SK-N-MC (cell line): ENCODE measurements around the gene NLRP8.

Source experiments
- DNase-seq: peaks from one replicate; pipeline ENCODE4 v3.0.0-alpha.2; 2011; ENCODE audit warnings: low read depth, low spot score
- H3K27ac ChIP-seq: fragments of 200-600 bp; sonication (generic); 2 replicates; pipeline ENCODE4 v1.5.1; 2016; ENCODE audit warnings: mixed run types
- H3K36me3 ChIP-seq: fragments of 200-600 bp; sonication (generic); 2 replicates; pipeline ENCODE4 v1.6.1; 2017; ENCODE audit warnings: antibody characterized with exemption, low read length, mixed read lengths; ENCODE audit not compliant: insufficient read depth
- H3K4me3 ChIP-seq: fragments of 200-600 bp; sonication (generic); 2 replicates; pipeline ENCODE4 v1.5.1; 2016
- H3K9ac ChIP-seq: fragments of 200-600 bp; sonication (generic); 2 replicates; pipeline ENCODE4 v1.8.0; 2017; ENCODE audit warnings: mixed run types, mixed read lengths; ENCODE audit not compliant: insufficient read length
- H3K9me3 ChIP-seq: fragments of 200-600 bp; sonication (generic); 2 replicates; pipeline ENCODE4 v1.6.1; 2017; ENCODE audit warnings: low read depth, mild to moderate bottlenecking, antibody characterized with exemption, low read length, moderate library complexity, mixed read lengths
- EZH2 ChIP-seq: fragments of 200-600 bp; sonication (generic); IDR thresholded peaks from one replicate; pipeline ENCODE4 v1.6.1; 2017; ENCODE audit warnings: antibody characterized with exemption
- FOXP2 ChIP-seq: optimal IDR thresholded peaks from 2 replicates; pipeline ENCODE3; 2011; ENCODE audit warnings: mild to moderate bottlenecking, moderate library complexity; ENCODE audit not compliant: insufficient read depth; ENCODE audit errors: extremely low read length, control extremely low read depth
- POLR2AphosphoS5 ChIP-seq: IDR thresholded peaks from 2 replicates; pipeline ENCODE4 v1.6.1; 2012; ENCODE audit warnings: mild to moderate bottlenecking, low read depth, low read length, borderline replicate concordance

NLRP8 gene

DNA sequence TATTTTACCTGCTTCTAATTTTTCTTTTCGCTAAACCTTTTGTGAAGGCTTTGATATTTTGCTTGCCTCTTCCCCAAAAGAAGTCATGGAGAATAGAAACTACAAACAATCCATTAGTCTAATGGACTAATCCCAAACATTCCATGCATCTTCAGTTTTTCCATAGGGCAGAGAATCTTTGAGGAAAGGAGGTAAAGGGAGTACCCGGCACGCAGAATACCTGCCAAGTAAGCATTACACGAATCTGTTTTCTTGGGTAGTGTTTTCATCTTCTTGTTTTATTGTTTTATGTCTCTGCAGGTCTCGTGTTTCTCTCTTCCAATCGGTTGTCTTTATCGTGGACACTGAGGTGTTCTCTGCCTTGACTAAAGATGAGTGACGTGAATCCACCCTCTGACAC, at the start of gene NLRP8:
NLRP8 (plus strand) TSS at position 301 of the 400 bp plus-strand sequence.
- Histone ChIP-seq H3K9me3 (no peaks in the 10 kb centered on the region), H3K36me3 (no peaks in the 10 kb centered on the region), H3K4me3 (no peak within 1 kb of the TSS), H3K9ac (no peak within 1 kb of the TSS), H3K27ac (no peak within 1 kb of the TSS)
- DNase-seq: no peak
- TF ChIP-seq POLR2AphosphoS5 (no peak), EZH2 (no peak), FOXP2 (no peak)

GRCh38 chr19:55898911-55899310, 48.7 kb upstream of the NLRP8 start:
- TF ChIP-seq EZH2: no peak
- no peak for TF ChIP-seq FOXP2
- no peak for TF ChIP-seq POLR2AphosphoS5
- Histone ChIP-seq H3K36me3 (no peaks in the 10 kb centered on the region), H3K9ac (no peak overlapping the region), H3K4me3 (no peak overlapping the region), H3K9me3 (no peaks in the 10 kb centered on the region), H3K27ac (no peak overlapping the region)
- DNase-seq: no peak

GRCh38 chr19:55901369-55902079, 46.1 kb upstream of the NLRP8 start:
- no peak overlapping the region for H3K27ac ChIP-seq
- no peaks in the 10 kb centered on the region for H3K36me3 ChIP-seq
- no peak overlapping the region for H3K4me3 ChIP-seq
- H3K9me3 ChIP-seq: no peaks in the 10 kb centered on the region
- H3K9ac ChIP-seq: no peak overlapping the region
- DNase-seq: no peak
- TF ChIP-seq EZH2: no peak
- TF ChIP-seq FOXP2: no peak
- no peak for TF ChIP-seq POLR2AphosphoS5

DNA sequence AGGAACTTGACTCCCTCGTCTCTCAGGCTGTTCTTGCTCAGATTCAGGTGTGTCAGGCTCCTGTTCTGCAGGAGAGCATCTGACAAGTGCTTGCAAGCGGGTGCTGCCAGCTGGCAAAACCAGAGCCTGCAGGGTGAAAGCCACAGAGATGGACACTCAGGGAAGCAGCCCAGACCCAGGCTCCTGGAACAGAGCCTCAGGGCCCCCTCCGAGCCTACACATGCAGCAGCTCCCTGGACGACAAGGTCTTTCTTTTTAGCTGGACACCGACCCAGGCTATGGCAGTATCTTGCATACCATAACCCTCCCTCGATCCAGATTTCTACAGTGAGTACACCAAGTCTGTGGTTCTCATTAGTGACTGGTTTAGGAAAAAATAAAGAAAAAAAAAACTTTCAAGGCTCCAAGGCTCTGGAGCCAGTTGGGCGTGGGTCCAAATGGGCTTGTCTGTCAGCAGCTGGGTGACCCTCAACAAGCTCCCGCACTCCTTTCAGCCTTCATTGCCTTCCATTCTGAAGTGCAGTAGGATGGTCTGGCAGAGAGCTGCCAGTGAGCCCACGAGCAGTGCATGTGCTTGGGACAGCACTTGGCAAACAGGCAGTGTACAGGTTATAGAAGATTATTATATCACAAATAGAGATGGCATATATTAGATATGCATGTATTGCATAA, 45.4 kb upstream of the NLRP8 start:
- TF ChIP-seq EZH2: no peak
- no peak for TF ChIP-seq FOXP2
- TF ChIP-seq POLR2AphosphoS5: no peak
- no peak for DNase-seq
- Histone ChIP-seq H3K4me3 (no peak overlapping the region), H3K9me3 (no peaks in the 10 kb centered on the region), H3K27ac (no peak overlapping the region), H3K9ac (no peak overlapping the region), H3K36me3 (no peaks in the 10 kb centered on the region)

GRCh38 chr19:55907286-55907685, 40.3 kb upstream of the NLRP8 start:
- Histone ChIP-seq H3K36me3 (no peaks in the 10 kb centered on the region), H3K9me3 (no peaks in the 10 kb centered on the region), H3K27ac (no peak overlapping the region), H3K9ac (no peak overlapping the region), H3K4me3 (no peak overlapping the region)
- DNase-seq: no peak
- no peak for TF ChIP-seq POLR2AphosphoS5
- no peak for TF ChIP-seq EZH2
- no peak for TF ChIP-seq FOXP2

DNA sequence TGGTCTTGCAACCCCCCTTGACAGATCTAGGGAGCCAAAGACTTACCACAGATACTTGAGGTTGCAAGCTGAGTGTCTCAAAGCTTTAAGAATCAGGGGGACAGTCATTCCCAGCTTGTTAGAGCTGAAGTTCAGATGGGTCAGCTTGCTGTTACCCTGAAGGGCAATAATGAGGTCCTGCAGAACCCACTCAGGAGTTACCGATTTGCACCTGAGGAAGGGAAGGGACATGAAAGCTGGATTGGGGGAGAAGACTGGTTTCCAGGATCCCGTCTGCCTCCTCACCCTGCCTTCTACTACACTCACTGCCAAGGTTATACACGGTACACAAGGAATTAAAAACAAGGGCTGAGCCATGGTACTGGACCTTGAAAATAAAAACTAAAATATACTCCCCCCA, 39.9 kb upstream of the NLRP8 start:
- Histone ChIP-seq H3K27ac (no peak overlapping the region), H3K4me3 (no peak overlapping the region), H3K36me3 (no peaks in the 10 kb centered on the region), H3K9me3 (no peaks in the 10 kb centered on the region), H3K9ac (no peak overlapping the region)
- TF ChIP-seq EZH2: no peak
- no peak for TF ChIP-seq POLR2AphosphoS5
- no peak for TF ChIP-seq FOXP2
- DNase-seq: no peak

- no peak for DNase-seq
- TF ChIP-seq FOXP2: no peak
- no peak for TF ChIP-seq POLR2AphosphoS5
- TF ChIP-seq EZH2: no peak
- H3K9ac ChIP-seq: no peak overlapping the region
Observed at GRCh38 chr19:55909801-55910200, 37.8 kb upstream of the NLRP8 start.

DNA sequence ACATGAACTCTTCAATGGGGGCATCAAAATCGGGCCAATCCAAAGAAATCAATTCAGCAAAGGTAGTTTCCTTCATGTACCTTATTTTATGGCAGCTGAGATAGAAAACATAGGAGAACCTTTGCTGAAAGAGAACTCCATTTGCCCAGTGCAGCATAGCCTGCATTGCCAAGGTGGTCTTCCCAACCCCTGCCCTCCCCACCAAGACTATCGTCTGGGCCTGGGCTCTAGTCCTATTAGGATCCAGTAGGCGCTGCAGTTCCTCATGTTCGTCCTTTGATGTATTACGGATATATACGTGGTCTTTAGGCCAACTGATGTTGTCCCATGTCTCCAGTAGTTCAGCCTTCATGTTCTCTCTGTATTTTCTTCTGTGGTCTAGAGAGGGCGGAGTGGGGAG, 34.7 kb upstream of the NLRP8 start:
- DNase-seq: no peak
- Histone ChIP-seq H3K4me3 (no peak overlapping the region), H3K9ac (no peak overlapping the region), H3K9me3 (no peaks in the 10 kb centered on the region), H3K36me3 (no peaks in the 10 kb centered on the region), H3K27ac (no peak overlapping the region)
- TF ChIP-seq EZH2: no peak
- no peak for TF ChIP-seq FOXP2
- no peak for TF ChIP-seq POLR2AphosphoS5

More at GRCh38 chr19:55909801-55910200, 37.8 kb upstream of the NLRP8 start:
- Histone ChIP-seq H3K4me3 (no peak overlapping the region), H3K9me3 (no peaks in the 10 kb centered on the region), H3K27ac (no peak overlapping the region), H3K36me3 (no peaks in the 10 kb centered on the region)

- Histone ChIP-seq H3K4me3 (no peak overlapping the region), H3K36me3 (no peaks in the 10 kb centered on the region), H3K27ac (no peak overlapping the region), H3K9me3 (no peaks in the 10 kb centered on the region), H3K9ac (no peak overlapping the region)
- DNase-seq: no peak
- no peak for TF ChIP-seq EZH2
- TF ChIP-seq FOXP2: no peak
- TF ChIP-seq POLR2AphosphoS5: no peak
Observed at GRCh38 chr19:55913643-55914268, 33.9 kb upstream of the NLRP8 start.
